Pancreas (tissue), 10 donors: Measurements from ENCODE around the gene MED26. TPM values are rescaled to one million over a fixed set of nuclear protein-coding genes. Genes with fewer than 3 reads are reported as not detected.

Experiments used
- ATAC-seq, 4 donors: fragments of 200-7000 bp; cut with Tn5 transposase; one replicate each; pipeline versions ENCODE4 v1.8.0 to v1.9.1; 2020; ENCODE audit warnings: mild to moderate bottlenecking in 4 of 4, moderate library complexity in 4 of 4
- DNase-seq, 6 donors: peaks; one replicate each; pipeline ENCODE4 v3.0.0-alpha.2; 2020
- FAIRE-seq: peaks from 2 replicates; lab custom pipeline; 2012; peaks lifted over from hg19 to GRCh38; lab: Jason Lieb, UNC
- H3K27ac ChIP-seq, 4 donors: fragments of 200-600 bp; sonication (generic); 1 replicate in 3 of 4; 2 replicates in 1 of 4; pipeline versions ENCODE4 v1.5.0 to v1.8.0; 2020
- H3K27me3 ChIP-seq, 4 donors: fragments of 200-600 bp; one replicate each; pipeline ENCODE4 v1.8.0; 2021
- H3K36me3 ChIP-seq, 3 donors: fragments of 200-600 bp; sonication (generic) in 1 of 3; one replicate each; pipeline versions ENCODE4 v1.5.0 to v1.8.0; 2020 to 2021
- H3K4me1 ChIP-seq, 3 donors: fragments of 200-600 bp; one replicate each; pipeline ENCODE4 v1.8.0; 2021
- H3K4me3 ChIP-seq, 4 donors: fragments of 200-600 bp; sonication (generic) in 2 of 4; one replicate each; pipeline versions ENCODE4 v1.5.0 to v1.8.0; 2020 to 2021
- H3K9me3 ChIP-seq, 4 donors: fragments of 200-600 bp; one replicate each; pipeline ENCODE4 v1.8.0; 2021
- CTCF ChIP-seq, 4 donors: fragments of 200-600 bp; sonication (generic) in 3 of 4; IDR thresholded peaks; one replicate each; pipeline versions ENCODE4 v1.5.0 to v1.8.0; 2021; ENCODE audit warnings: antibody characterized with exemption in 4 of 4
- WGBS, 2 donors: extraction: QIAGEN DNeasy Blood & Tissue Kit; methylation state at CpG; one replicate each; pipeline ENCODE4 v1.1.7; 2013; 5-methylcytosine and 5-hydroxymethylcytosine counted together
- intact Hi-C, 3 donors: fragments of 100-400 bp; cut with DNase I; formaldehyde crosslinking; loops; one replicate each; pipeline versions ENCODE4 v1.11.1 to v1.14.2; 2022
- polyA plus RNA-seq, 2 donors: library from polyadenylated mRNA; stranded (reverse); fragments of 200-250 nt; gene quantifications; one replicate each; pipeline ENCODE4 v1.2.3, GENCODE V29; 2013
- total RNA-seq, 6 donors: library from RNA; stranded (reverse); fragmentation: NEBNext Ultra II Directional in 4 of 6; extraction: Animal tissue kit (Norgen Biotek cat#: 25700) in 4 of 6; gene quantifications; one replicate each; pipeline versions ENCODE4 v1.2.1 to v1.2.4, GENCODE V29; 2021 to 2023
- donor health status: healthy with polysubstance abuse.
- donor health status: DM: no; HTN: no; CAD: no; lungs with moderate emphysema.
- donor health status: DM: no; HTN: no; CAD: no.
- donor health status: control.
- donor health status: control.
- donor health status: Bipolar disorder and iron deficiency.
- donor health status: DM: yes; HTN: yes; CAD: no.
- donor health status: DM: no; HTN: no; CAD: no.
- donor health status: DM: no; HTN: no; CAD: no.
- donor health status: DM: yes; HTN: yes; CAD: no.

MED26 gene
- total and polyA plus RNA-seq, 8 donors = 3.7 to 7.1 (median 4.0) TPM

GRCh38 chr19:16525751-16526481, 102.1 kb downstream of the MED26 start:
- Histone ChIP-seq H3K27me3 (no peaks in the 10 kb centered on the region), H3K36me3 (peaks cover 18 to 87% (median 81%) of the 10 kb centered on the region in 3 donors), H3K4me3 (no peak overlapping the region), H3K27ac (no peak overlapping the region), H3K9me3 (no peaks in the 10 kb centered on the region), H3K4me1 (no peaks in the 10 kb centered on the region)
- intact Hi-C loops = no loop called here
- WGBS, 2 donors = 97 to 98% methylated on average over 29 of the region's 29 CpGs
- FAIRE-seq = no peak
- TF ChIP-seq CTCF (IDR thresholded peaks at IDR 0.05) = no peak
- no peak for ATAC-seq
- peak in 1 of 6 donors; percentile 69 for DNase-seq

GRCh38 chr19:16524991-16525734, 102.8 kb downstream of the MED26 start:
- no peak for FAIRE-seq
- no peak overlapping the region for H3K4me3 ChIP-seq
- H3K9me3 ChIP-seq = no peaks in the 10 kb centered on the region
- peak in 1 of 4 donors; percentile 6 for ATAC-seq
- no peaks in the 10 kb centered on the region for H3K4me1 ChIP-seq
- peak in 1 of 6 donors; percentile 77 for DNase-seq
- WGBS, 2 donors = 96 to 97% methylated on average over 45 to 54 of the region's 54 CpGs
- no peaks in the 10 kb centered on the region for H3K27me3 ChIP-seq
- H3K27ac ChIP-seq = no peak overlapping the region
- intact Hi-C loops = no loop called here
- H3K36me3 ChIP-seq = peaks cover 15 to 87% (median 79%) of the 10 kb centered on the region in 3 donors
- TF ChIP-seq CTCF (IDR thresholded peaks at IDR 0.05) = no peak

Other genes starting within 250 kb of the MED26 start
- gene EPS15L1, start 156.2 kb downstream of the MED26 start, total RNA-seq = 10 to 100 TPM; 14.8 to 21.1 (median 16.8) TPM
- 10 to 100 TPM; 15.2 to 18.2 TPM for gene EPS15L1, start 156.2 kb downstream of the MED26 start, polyA plus RNA-seq
- not detected for gene CALR3, start 132.0 kb downstream of the MED26 start, total RNA-seq
- gene CALR3, start 132.0 kb downstream of the MED26 start, polyA plus RNA-seq = under 1 TPM in 1 of 2 donors, not detected in 1; 0.07 TPM
- gene C19orf44, start 131.8 kb downstream of the MED26 start, total RNA-seq = 1 to 10 TPM; 1.9 to 5.1 (median 3.3) TPM
- gene C19orf44, start 131.8 kb downstream of the MED26 start, polyA plus RNA-seq = 1 to 10 TPM; 6.5 to 7.4 TPM
- 10 to 100 TPM; 11.0 to 21.7 (median 16.6) TPM for gene CHERP, start 85.8 kb downstream of the MED26 start, total RNA-seq
- 10 to 100 TPM; 23.8 to 26.8 TPM for gene CHERP, start 85.8 kb downstream of the MED26 start, polyA plus RNA-seq
- 10 to 100 TPM; 32.1 to 42.1 (median 35.5) TPM for gene SLC35E1, start 55.8 kb downstream of the MED26 start, total RNA-seq
- gene SLC35E1, start 55.8 kb downstream of the MED26 start, polyA plus RNA-seq = 10 to 100 TPM; 22.9 to 28.2 TPM
- gene SMIM7, start 31.9 kb upstream of the MED26 start, total RNA-seq = 10 to 100 TPM; 34.1 to 56.1 (median 43.7) TPM
- gene SMIM7, start 31.9 kb upstream of the MED26 start, polyA plus RNA-seq = 10 to 100 TPM; 49.3 to 77.8 TPM
- gene TMEM38A, start 32.9 kb upstream of the MED26 start, total RNA-seq = 1 to 10 TPM; 1.2 to 3.5 (median 2.0) TPM
- gene TMEM38A, start 32.9 kb upstream of the MED26 start, polyA plus RNA-seq = 1 to 10 TPM; 1.4 to 4.0 TPM
- 1 to 10 TPM in 5 of 6 donors, under 1 TPM in 1; 0.79 to 1.8 (median 1.2) TPM for gene NWD1, start 91.6 kb upstream of the MED26 start, total RNA-seq
- gene NWD1, start 91.6 kb upstream of the MED26 start, polyA plus RNA-seq = 1 to 10 TPM in 1 of 2 donors, under 1 TPM in 1; 0.57 to 1.3 TPM
- 10 to 100 TPM; 13.6 to 27.6 (median 17.9) TPM for gene SIN3B, start 201.2 kb upstream of the MED26 start, total RNA-seq
- gene SIN3B, start 201.2 kb upstream of the MED26 start, polyA plus RNA-seq = 10 to 100 TPM; 43.3 to 51.8 TPM